ENCODE results near the gene NRK.

The NRK gene

GRCh38 chrX:106005684-106006083 lies 183.3 kb downstream of the NRK start:
- no peak for TF ChIP-seq CTCF (IDR thresholded peaks at IDR 0.05; ENCODE audit: insufficient read depth, low read depth, low read length, missing control alignments)
- H3K4me3 ChIP-seq (ENCODE audit: low read length): no peak overlapping the region
- DNase-seq (ENCODE audit: low read depth): no peak

GRCh38 chrX:106007815-106008214 lies 185.5 kb downstream of the NRK start:
- TF ChIP-seq CTCF (IDR thresholded peaks at IDR 0.05; ENCODE audit: insufficient read depth, low read depth, low read length, missing control alignments): no peak
- H3K4me3 ChIP-seq (ENCODE audit: low read length): no peak overlapping the region
- DNase-seq (ENCODE audit: low read depth): no peak
